ENCODE data around the gene PSMD2.

PSMD2 gene

GRCh38 chr3:184315871-184316661, 17.0 kb downstream of the PSMD2 start:
- peaks cover 16% of the 10 kb centered on the region for H3K36me3 ChIP-seq (ENCODE audit: control insufficient read depth, insufficient read depth, low read length)
- no peaks in the 10 kb centered on the region for H3K27me3 ChIP-seq (ENCODE audit: control insufficient read depth, insufficient read depth, low read length, poor library complexity, severe bottlenecking)
- peak overlapping the region; percentile 91 for H3K4me3 ChIP-seq (ENCODE audit: insufficient read depth, low read depth, low read length)
- no peaks in the 10 kb centered on the region for H3K9me3 ChIP-seq (ENCODE audit: control insufficient read depth, low read length)
- H3K4me1 ChIP-seq (ENCODE audit: control insufficient read depth, insufficient read depth, low read length): no peaks in the 10 kb centered on the region
- H3K27ac ChIP-seq (ENCODE audit: insufficient read depth, low read depth, low read length, poor library complexity, severe bottlenecking): no peak overlapping the region
- 60 to 61% methylated on average over 16 of the region's 16 CpGs for WGBS, 2 experiments

- no peaks in the 10 kb centered on the region for H3K9me3 ChIP-seq (ENCODE audit: control insufficient read depth, low read length)
- H3K4me1 ChIP-seq (ENCODE audit: control insufficient read depth, insufficient read depth, low read length): no peaks in the 10 kb centered on the region
- H3K27me3 ChIP-seq (ENCODE audit: control insufficient read depth, insufficient read depth, low read length, poor library complexity, severe bottlenecking): no peaks in the 10 kb centered on the region
- no peak overlapping the region for H3K27ac ChIP-seq (ENCODE audit: insufficient read depth, low read depth, low read length, poor library complexity, severe bottlenecking)
- peaks cover 23% of the 10 kb centered on the region for H3K36me3 ChIP-seq (ENCODE audit: control insufficient read depth, insufficient read depth, low read length)
- no peak overlapping the region for H3K4me3 ChIP-seq (ENCODE audit: insufficient read depth, low read depth, low read length)
- WGBS, 2 experiments: 94 to 96% methylated on average over 7 of the region's 7 CpGs
These were observed 17.8 kb downstream of the PSMD2 start for GRCh38 chr3:184316792-184317191.

- H3K4me3 ChIP-seq (ENCODE audit: insufficient read depth, low read depth, low read length): no peak overlapping the region
These were observed 18.2 kb downstream of the PSMD2 start for GRCh38 chr3:184317201-184317600.

GRCh38 chr3:184320104-184320445, 21.0 kb downstream of the PSMD2 start:
- H3K36me3 ChIP-seq (ENCODE audit: control insufficient read depth, insufficient read depth, low read length): peaks cover 54% of the 10 kb centered on the region
- no peaks in the 10 kb centered on the region for H3K27me3 ChIP-seq (ENCODE audit: control insufficient read depth, insufficient read depth, low read length, poor library complexity, severe bottlenecking)
- no peak overlapping the region for H3K27ac ChIP-seq (ENCODE audit: insufficient read depth, low read depth, low read length, poor library complexity, severe bottlenecking)
- WGBS, 2 experiments: 91 to 94% methylated on average over 4 of the region's 4 CpGs
- no peaks in the 10 kb centered on the region for H3K9me3 ChIP-seq (ENCODE audit: control insufficient read depth, low read length)
- no peak overlapping the region for H3K4me3 ChIP-seq (ENCODE audit: insufficient read depth, low read depth, low read length)
- H3K4me1 ChIP-seq (ENCODE audit: control insufficient read depth, insufficient read depth, low read length): no peaks in the 10 kb centered on the region

More at GRCh38 chr3:184317201-184317600, 18.2 kb downstream of the PSMD2 start:
- peaks cover 27% of the 10 kb centered on the region for H3K36me3 ChIP-seq (ENCODE audit: control insufficient read depth, insufficient read depth, low read length)
- H3K27ac ChIP-seq (ENCODE audit: insufficient read depth, low read depth, low read length, poor library complexity, severe bottlenecking): no peak overlapping the region
- H3K27me3 ChIP-seq (ENCODE audit: control insufficient read depth, insufficient read depth, low read length, poor library complexity, severe bottlenecking): no peaks in the 10 kb centered on the region
- H3K4me1 ChIP-seq (ENCODE audit: control insufficient read depth, insufficient read depth, low read length): no peaks in the 10 kb centered on the region
- whole genome bisulfite sequencing, 2 experiments: 90 to 95% methylated on average over 5 of the region's 5 CpGs
- no peaks in the 10 kb centered on the region for H3K9me3 ChIP-seq (ENCODE audit: control insufficient read depth, low read length)

- H3K36me3 ChIP-seq (ENCODE audit: control insufficient read depth, insufficient read depth, low read length): peaks cover 70% of the 10 kb centered on the region
- no peak overlapping the region for H3K27ac ChIP-seq (ENCODE audit: insufficient read depth, low read depth, low read length, poor library complexity, severe bottlenecking)
- no peaks in the 10 kb centered on the region for H3K27me3 ChIP-seq (ENCODE audit: control insufficient read depth, insufficient read depth, low read length, poor library complexity, severe bottlenecking)
- no peak overlapping the region for H3K4me3 ChIP-seq (ENCODE audit: insufficient read depth, low read depth, low read length)
- no peaks in the 10 kb centered on the region for H3K9me3 ChIP-seq (ENCODE audit: control insufficient read depth, low read length)
- 95% methylated on average over 4 to 5 of the region's 5 CpGs for WGBS, 2 experiments
- H3K4me1 ChIP-seq (ENCODE audit: control insufficient read depth, insufficient read depth, low read length): no peaks in the 10 kb centered on the region
These were observed 22.6 kb downstream of the PSMD2 start for GRCh38 chr3:184321666-184322065.

GRCh38 chr3:184322731-184323487, 23.9 kb downstream of the PSMD2 start:
- Histone ChIP-seq H3K36me3 (ENCODE audit: control insufficient read depth, insufficient read depth, low read length) (peaks cover 77% of the 10 kb centered on the region), H3K4me3 (ENCODE audit: insufficient read depth, low read depth, low read length) (no peak overlapping the region), H3K4me1 (ENCODE audit: control insufficient read depth, insufficient read depth, low read length) (no peaks in the 10 kb centered on the region), H3K27ac (ENCODE audit: insufficient read depth, low read depth, low read length, poor library complexity, severe bottlenecking) (no peak overlapping the region), H3K9me3 (ENCODE audit: control insufficient read depth, low read length) (no peaks in the 10 kb centered on the region), H3K27me3 (ENCODE audit: control insufficient read depth, insufficient read depth, low read length, poor library complexity, severe bottlenecking) (no peaks in the 10 kb centered on the region)
- WGBS, 2 experiments: 95 to 97% methylated on average over 20 of the region's 20 CpGs

- 96 to 97% methylated on average over 8 of the region's 8 CpGs for WGBS, 2 experiments
- no peaks in the 10 kb centered on the region for H3K27me3 ChIP-seq (ENCODE audit: control insufficient read depth, insufficient read depth, low read length, poor library complexity, severe bottlenecking)
- H3K9me3 ChIP-seq (ENCODE audit: control insufficient read depth, low read length): no peaks in the 10 kb centered on the region
- no peak overlapping the region for H3K4me3 ChIP-seq (ENCODE audit: insufficient read depth, low read depth, low read length)
- no peaks in the 10 kb centered on the region for H3K4me1 ChIP-seq (ENCODE audit: control insufficient read depth, insufficient read depth, low read length)
- no peak overlapping the region for H3K27ac ChIP-seq (ENCODE audit: insufficient read depth, low read depth, low read length, poor library complexity, severe bottlenecking)
- peaks cover 85% of the 10 kb centered on the region for H3K36me3 ChIP-seq (ENCODE audit: control insufficient read depth, insufficient read depth, low read length)
These were observed 24.7 kb downstream of the PSMD2 start for GRCh38 chr3:184323696-184324095.

- Histone ChIP-seq H3K27me3 (ENCODE audit: control insufficient read depth, insufficient read depth, low read length, poor library complexity, severe bottlenecking) (no peaks in the 10 kb centered on the region), H3K27ac (ENCODE audit: insufficient read depth, low read depth, low read length, poor library complexity, severe bottlenecking) (no peak overlapping the region), H3K4me3 (ENCODE audit: insufficient read depth, low read depth, low read length) (no peak overlapping the region), H3K36me3 (ENCODE audit: control insufficient read depth, insufficient read depth, low read length) (peaks cover 92% of the 10 kb centered on the region), H3K4me1 (ENCODE audit: control insufficient read depth, insufficient read depth, low read length) (no peaks in the 10 kb centered on the region), H3K9me3 (ENCODE audit: control insufficient read depth, low read length) (no peaks in the 10 kb centered on the region)
- 94 to 95% methylated on average over 13 of the region's 13 CpGs for WGBS, 2 experiments
These were observed 26.2 kb downstream of the PSMD2 start for GRCh38 chr3:184325269-184325668.

- H3K27ac ChIP-seq (ENCODE audit: insufficient read depth, low read depth, low read length, poor library complexity, severe bottlenecking): no peak overlapping the region
- 97 to 98% methylated on average over 5 to 6 of the region's 6 CpGs for WGBS, 2 experiments
- no peaks in the 10 kb centered on the region for H3K27me3 ChIP-seq (ENCODE audit: control insufficient read depth, insufficient read depth, low read length, poor library complexity, severe bottlenecking)
- H3K9me3 ChIP-seq (ENCODE audit: control insufficient read depth, low read length): no peaks in the 10 kb centered on the region
- peaks cover 86% of the 10 kb centered on the region for H3K36me3 ChIP-seq (ENCODE audit: control insufficient read depth, insufficient read depth, low read length)
- no peak overlapping the region for H3K4me3 ChIP-seq (ENCODE audit: insufficient read depth, low read depth, low read length)
- H3K4me1 ChIP-seq (ENCODE audit: control insufficient read depth, insufficient read depth, low read length): no peaks in the 10 kb centered on the region
These were observed 26.8 kb downstream of the PSMD2 start for GRCh38 chr3:184325715-184326369.

GRCh38 chr3:184327171-184327570, 28.1 kb downstream of the PSMD2 start:
- Histone ChIP-seq H3K27me3 (ENCODE audit: control insufficient read depth, insufficient read depth, low read length, poor library complexity, severe bottlenecking) (no peaks in the 10 kb centered on the region), H3K27ac (ENCODE audit: insufficient read depth, low read depth, low read length, poor library complexity, severe bottlenecking) (no peak overlapping the region), H3K36me3 (ENCODE audit: control insufficient read depth, insufficient read depth, low read length) (peaks cover 84% of the 10 kb centered on the region), H3K4me1 (ENCODE audit: control insufficient read depth, insufficient read depth, low read length) (no peaks in the 10 kb centered on the region), H3K9me3 (ENCODE audit: control insufficient read depth, low read length) (no peaks in the 10 kb centered on the region), H3K4me3 (ENCODE audit: insufficient read depth, low read depth, low read length) (no peak overlapping the region)
- WGBS, 2 experiments: 97 to 98% methylated on average over 21 of the region's 21 CpGs

Data from ectodermal cell (in vitro differentiated cells).